ENCODE data around the gene CHST11.

CHST11 gene

DNA sequence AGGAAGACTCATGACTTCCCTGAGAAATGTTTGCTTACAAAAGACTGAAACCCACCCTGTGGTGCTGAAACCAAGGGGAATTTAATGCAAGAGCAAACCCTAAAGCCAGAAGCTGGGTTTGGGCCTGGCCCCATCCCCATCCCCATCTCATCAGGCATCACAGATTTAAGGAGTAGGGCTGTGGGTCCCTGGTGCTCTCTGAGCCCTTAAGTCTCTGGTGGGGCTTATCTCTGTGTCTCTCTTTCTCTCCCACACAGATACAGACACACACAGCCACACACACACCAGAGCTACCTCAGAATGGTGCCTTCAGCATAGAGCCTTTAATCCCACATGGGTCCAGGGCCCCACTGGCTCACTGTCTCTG, 264.3 kb downstream of the CHST11 start:
- TF ChIP-seq, protein P1, sequence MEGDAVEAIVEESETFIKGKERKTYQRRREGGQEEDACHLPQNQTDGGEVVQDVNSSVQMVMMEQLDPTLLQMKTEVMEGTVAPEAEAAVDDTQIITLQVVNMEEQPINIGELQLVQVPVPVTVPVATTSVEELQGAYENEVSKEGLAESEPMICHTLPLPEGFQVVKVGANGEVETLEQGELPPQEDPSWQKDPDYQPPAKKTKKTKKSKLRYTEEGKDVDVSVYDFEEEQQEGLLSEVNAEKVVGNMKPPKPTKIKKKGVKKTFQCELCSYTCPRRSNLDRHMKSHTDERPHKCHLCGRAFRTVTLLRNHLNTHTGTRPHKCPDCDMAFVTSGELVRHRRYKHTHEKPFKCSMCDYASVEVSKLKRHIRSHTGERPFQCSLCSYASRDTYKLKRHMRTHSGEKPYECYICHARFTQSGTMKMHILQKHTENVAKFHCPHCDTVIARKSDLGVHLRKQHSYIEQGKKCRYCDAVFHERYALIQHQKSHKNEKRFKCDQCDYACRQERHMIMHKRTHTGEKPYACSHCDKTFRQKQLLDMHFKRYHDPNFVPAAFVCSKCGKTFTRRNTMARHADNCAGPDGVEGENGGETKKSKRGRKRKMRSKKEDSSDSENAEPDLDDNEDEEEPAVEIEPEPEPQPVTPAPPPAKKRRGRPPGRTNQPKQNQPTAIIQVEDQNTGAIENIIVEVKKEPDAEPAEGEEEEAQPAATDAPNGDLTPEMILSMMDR (conservative IDR thresholded peaks at IDR 0.05; ENCODE audit: low read depth, low read length) = no peak
- DNase-seq (ENCODE audit: low read depth) = no peak
- no peak overlapping the region for H3K4me3 ChIP-seq (ENCODE audit: low read length)

DNA sequence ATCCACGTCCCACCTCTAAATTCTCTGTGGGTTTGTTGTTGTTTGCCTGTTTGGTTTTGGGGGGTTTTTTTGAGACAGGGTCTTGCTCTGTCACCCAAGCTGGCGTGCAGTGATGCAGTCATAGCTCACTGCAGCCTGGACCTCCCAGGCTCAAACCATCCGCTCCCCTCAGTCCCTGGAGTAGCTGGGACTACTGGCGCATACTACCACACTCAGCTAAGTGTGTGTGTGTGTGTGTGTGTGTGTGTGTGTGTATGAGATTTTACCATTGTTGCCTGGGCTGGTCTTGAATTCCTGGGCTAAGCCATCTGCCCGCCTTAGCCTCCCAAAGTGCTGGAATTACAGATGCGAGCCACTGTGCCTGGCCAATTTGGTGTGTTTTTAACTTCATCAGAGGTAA, 265.2 kb downstream of the CHST11 start:
- TF ChIP-seq, protein P1 (conservative IDR thresholded peaks at IDR 0.05; ENCODE audit: low read depth, low read length) = no peak
- no peak for DNase-seq (ENCODE audit: low read depth)
- H3K4me3 ChIP-seq (ENCODE audit: low read length) = no peak overlapping the region

DNA sequence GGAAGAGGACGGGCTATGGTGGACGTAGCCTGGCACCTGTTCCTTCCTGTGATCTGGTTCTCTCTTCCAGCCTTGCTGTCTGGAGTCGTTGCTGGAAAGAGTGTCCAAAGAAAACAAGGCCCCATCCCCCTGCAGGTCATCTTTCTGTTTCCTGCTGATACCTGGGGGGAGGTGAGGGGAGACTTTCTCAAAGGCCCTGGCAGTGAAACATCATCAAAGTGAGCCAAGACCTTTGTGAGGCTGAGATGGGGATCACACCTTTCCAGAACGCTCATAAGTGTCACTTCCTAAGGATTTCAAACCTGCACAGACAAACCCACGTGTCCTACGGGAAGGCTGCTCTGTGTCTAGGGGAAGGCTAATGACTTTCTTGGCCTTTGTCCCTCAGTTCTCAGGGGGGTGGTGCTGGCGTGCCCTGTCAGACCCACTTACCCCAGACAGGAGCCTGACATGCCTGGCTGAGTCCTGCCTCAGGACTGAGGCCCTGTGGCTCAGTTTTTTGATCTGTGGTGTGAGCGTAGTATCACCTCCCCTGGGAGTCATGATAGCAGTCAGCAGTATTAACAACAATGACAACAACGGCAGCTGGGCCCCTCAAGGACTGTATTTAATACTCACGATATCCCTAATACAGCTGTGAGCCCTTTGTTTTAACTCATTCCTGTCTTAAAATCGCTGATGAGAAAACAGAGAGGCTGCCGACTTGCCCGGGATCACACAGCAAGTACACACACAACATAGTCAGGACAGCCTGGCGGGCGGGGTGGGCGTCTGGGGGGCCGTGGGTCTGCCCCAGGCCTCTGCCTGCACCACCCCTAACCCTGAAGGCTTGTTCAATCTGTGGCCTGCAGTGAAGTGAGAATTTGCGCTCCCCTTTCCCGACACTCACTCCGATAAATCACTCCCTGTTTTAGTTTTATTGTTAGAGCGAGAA, 266.1 kb downstream of the CHST11 start:
- DNase-seq (ENCODE audit: low read depth) = no peak
- TF ChIP-seq, protein P1 (conservative IDR thresholded peaks at IDR 0.05; ENCODE audit: low read depth, low read length) = no peak
- no peak overlapping the region for H3K4me3 ChIP-seq (ENCODE audit: low read length)

DNA sequence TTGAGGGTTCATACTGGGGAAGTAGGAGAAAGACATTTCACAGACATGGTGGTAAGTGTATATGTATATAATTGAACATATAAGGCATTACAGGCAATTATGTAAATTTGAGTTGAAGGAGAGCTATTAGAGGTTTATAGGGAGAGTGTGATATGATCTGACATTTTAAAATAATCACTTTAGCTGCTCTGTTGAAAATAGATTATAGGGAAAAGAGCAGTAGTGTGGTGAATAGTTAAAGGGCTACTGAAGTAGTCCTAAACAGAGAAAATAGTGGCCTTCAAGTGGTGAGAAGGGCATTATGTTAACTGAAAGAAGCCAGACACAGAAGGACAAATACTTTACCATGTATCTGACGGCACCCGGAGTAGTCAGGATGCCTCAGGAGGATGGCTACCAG, 267.1 kb downstream of the CHST11 start:
- H3K4me3 ChIP-seq (ENCODE audit: low read length) = no peak overlapping the region
- TF ChIP-seq, protein P1 (conservative IDR thresholded peaks at IDR 0.05; ENCODE audit: low read depth, low read length) = no peak
- DNase-seq (ENCODE audit: low read depth) = no peak

DNA sequence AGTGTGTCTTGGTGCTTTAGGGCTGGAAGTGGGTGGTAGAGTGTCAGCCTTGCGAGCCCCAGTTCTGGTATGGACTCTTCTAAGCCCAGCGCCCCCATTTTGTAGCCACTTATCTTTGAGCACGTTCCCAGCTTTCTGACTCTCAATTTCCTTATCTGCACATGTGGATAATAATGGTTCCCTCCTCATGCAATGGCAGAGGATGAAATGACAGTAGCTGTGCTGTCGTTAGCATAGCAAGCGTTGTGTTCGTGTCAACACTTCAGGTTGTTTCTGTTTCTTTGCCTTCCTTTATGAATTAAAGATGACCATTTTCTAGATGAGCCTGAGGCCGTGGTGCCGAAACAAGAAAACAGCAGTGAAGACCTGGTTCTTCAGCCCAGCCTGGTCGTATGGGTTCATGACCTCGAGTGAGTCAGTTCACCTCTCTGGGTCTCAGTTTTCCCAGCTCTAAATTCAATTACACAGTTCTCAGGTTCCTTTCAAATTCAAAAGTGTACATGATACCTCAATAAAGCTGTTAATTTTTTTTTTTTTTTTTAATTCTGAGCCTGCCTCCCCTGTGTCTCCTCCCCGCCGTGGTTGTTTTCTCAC, 268.3 kb downstream of the CHST11 start:
- TF ChIP-seq, protein P1 (conservative IDR thresholded peaks at IDR 0.05; ENCODE audit: low read depth, low read length) = no peak
- no peak overlapping the region for H3K4me3 ChIP-seq (ENCODE audit: low read length)
- no peak for DNase-seq (ENCODE audit: low read depth)

DNA sequence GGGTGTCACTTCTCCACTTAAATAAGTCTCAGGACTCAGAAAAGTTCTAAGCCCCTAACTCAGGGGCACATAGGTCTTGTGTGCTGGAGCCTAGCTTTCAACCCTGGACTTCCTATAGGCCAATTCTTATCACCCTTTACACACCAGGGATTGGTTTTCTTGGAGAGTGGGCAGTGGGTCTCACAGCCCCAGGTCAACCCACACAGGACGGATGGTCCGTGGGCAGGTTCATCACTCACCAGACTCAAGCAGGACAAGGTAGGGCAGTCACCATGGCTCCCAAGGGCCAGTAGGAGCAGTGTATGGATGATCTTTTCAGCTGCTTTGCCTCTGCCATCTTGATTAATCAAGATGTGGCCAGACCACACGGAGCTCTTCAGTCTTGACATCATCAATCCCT, 268.9 kb downstream of the CHST11 start:
- TF ChIP-seq, protein P1 (conservative IDR thresholded peaks at IDR 0.05; ENCODE audit: low read depth, low read length) = no peak
- no peak overlapping the region for H3K4me3 ChIP-seq (ENCODE audit: low read length)
- no peak for DNase-seq (ENCODE audit: low read depth)

Measured in retinal pigment epithelial cell (primary cell).